WTC11 (cell line): ENCODE data around the gene RGMA. TPM values are rescaled to one million over a fixed set of nuclear protein-coding genes. Genes with fewer than 3 reads are reported as not detected.

Experiments
- ATAC-seq: fragments of 200-7000 bp; cut with Tn5 transposase; 2 replicates; pipeline ENCODE4 v1.10.0; 2021; ENCODE audit warnings: mild to moderate bottlenecking, moderate library complexity
- CTCF ChIA-PET: fragments of 300-600 bp; sonication (Branson Sonifier 250); formaldehyde crosslinking; loops from one replicate; lab custom pipeline; 2021; ENCODE audit warnings: antibody characterized with exemption; lab: Charles Lee
- POLR2A ChIA-PET: fragments of 350-600 bp; sonication (Branson Sonifier 250); formaldehyde crosslinking; loops from one replicate; lab custom pipeline; 2021; ENCODE audit warnings: antibody characterized with exemption; lab: Charles Lee
- DNase-seq: peaks from one replicate; pipeline ENCODE4 v3.0.0; 2021; ENCODE audit warnings: low spot score
- H3K27ac Mint-ChIP-seq: 2 replicates; pipeline ENCODE4 v1.8.0; 2021; ENCODE audit warnings: mixed read lengths
- H3K27me3 Mint-ChIP-seq: 2 replicates; pipeline ENCODE4 v1.8.0; 2021; ENCODE audit warnings: low read depth, mild to moderate bottlenecking, moderate library complexity, mixed read lengths
- H3K36me3 Mint-ChIP-seq: 2 replicates; pipeline ENCODE4 v1.8.0; 2021; ENCODE audit warnings: mixed read lengths
- H3K4me1 Mint-ChIP-seq: 2 replicates; pipeline ENCODE4 v1.8.0; 2022; ENCODE audit warnings: mixed read lengths
- H3K4me3 Mint-ChIP-seq: 2 replicates; pipeline ENCODE4 v1.8.0; 2021; ENCODE audit warnings: mild to moderate bottlenecking, moderate library complexity, mixed read lengths
- H3K9me3 Mint-ChIP-seq: 2 replicates; pipeline ENCODE4 v1.8.0; 2021; ENCODE audit warnings: mixed read lengths
- AFF4 ChIP-seq: sonication (generic); formaldehyde crosslinking; IDR thresholded peaks from 2 replicates; pipeline ENCODE4 v1.8.1; 2023; ENCODE audit warnings: mild to moderate bottlenecking, missing genetic modification reagents, borderline replicate concordance
- CREM ChIP-seq: sonication (generic); formaldehyde crosslinking; IDR thresholded peaks from 2 replicates; pipeline ENCODE4 v1.8.1; 2022; ENCODE audit warnings: mild to moderate bottlenecking, missing genetic modification reagents, moderate library complexity
- CTCF ChIP-seq: fragments of 200-600 bp; IDR thresholded peaks from 2 replicates; pipeline ENCODE4 v1.8.0; 2022; ENCODE audit warnings: antibody characterized with exemption
- EMX1 ChIP-seq: fragments of 250-450 bp; sonication (Bioruptor Pico); IDR thresholded peaks from 2 replicates; pipeline ENCODE4 v1.8.0; 2021; ENCODE audit warnings: mild to moderate bottlenecking
- ESRRA ChIP-seq: sonication (generic); formaldehyde crosslinking; IDR thresholded peaks from 2 replicates; pipeline ENCODE4 v1.8.1; 2022; ENCODE audit warnings: mild to moderate bottlenecking, missing genetic modification reagents, borderline replicate concordance
- FOXK1 ChIP-seq: sonication (generic); formaldehyde crosslinking; IDR thresholded peaks from 2 replicates; pipeline ENCODE4 v1.8.0; 2022; ENCODE audit warnings: mild to moderate bottlenecking, moderate library complexity, missing genetic modification reagents
- FOXP1 ChIP-seq: sonication (generic); formaldehyde crosslinking; IDR thresholded peaks from 2 replicates; pipeline ENCODE4 v1.8.0; 2022; ENCODE audit warnings: missing genetic modification reagents, mild to moderate bottlenecking, moderate library complexity, borderline replicate concordance
- GRHL2 ChIP-seq: fragments of 250-450 bp; sonication (Bioruptor Pico); IDR thresholded peaks from 2 replicates; pipeline ENCODE4 v1.8.0; 2022; ENCODE audit warnings: mild to moderate bottlenecking, moderate library complexity; ENCODE audit not compliant: insufficient replicate concordance, severe bottlenecking
- GTF2I ChIP-seq: fragments of 250-450 bp; sonication (Bioruptor Pico); conservative IDR thresholded peaks from 2 replicates; pipeline ENCODE4 v1.4.0; 2021; ENCODE audit warnings: mild to moderate bottlenecking
- HMGXB4 ChIP-seq: sonication (generic); formaldehyde crosslinking; IDR thresholded peaks from 2 replicates; pipeline ENCODE4 v1.8.1; 2023; ENCODE audit warnings: mild to moderate bottlenecking, moderate library complexity, missing genetic modification reagents
- KAT7 ChIP-seq: sonication (generic); formaldehyde crosslinking; IDR thresholded peaks from 2 replicates; pipeline ENCODE4 v1.8.1; 2023; ENCODE audit warnings: missing genetic modification reagents, mild to moderate bottlenecking, borderline replicate concordance
- MXD4 ChIP-seq: fragments of 250-450 bp; sonication (Bioruptor Pico); IDR thresholded peaks from 2 replicates; pipeline ENCODE4 v1.8.0; 2021; ENCODE audit warnings: mild to moderate bottlenecking, moderate library complexity, borderline replicate concordance
- NFYB ChIP-seq: sonication (generic); formaldehyde crosslinking; conservative IDR thresholded peaks from 2 replicates; pipeline ENCODE4 v1.8.0; 2022; ENCODE audit warnings: low read depth, missing genetic modification reagents
- NR1H2 ChIP-seq: sonication (generic); formaldehyde crosslinking; IDR thresholded peaks from 2 replicates; pipeline ENCODE4 v1.9.0; 2021; ENCODE audit warnings: mild to moderate bottlenecking, moderate library complexity, missing genetic modification reagents
- PREB ChIP-seq: sonication (generic); formaldehyde crosslinking; IDR thresholded peaks from 2 replicates; pipeline ENCODE4 v1.8.1; 2022; ENCODE audit warnings: mild to moderate bottlenecking, missing genetic modification reagents, moderate library complexity, borderline replicate concordance
- RORB ChIP-seq: fragments of 250-450 bp; sonication (Bioruptor Pico); IDR thresholded peaks from 2 replicates; pipeline ENCODE4 v1.9.0; 2021; ENCODE audit warnings: mild to moderate bottlenecking
- SMAD4 ChIP-seq: sonication (generic); formaldehyde crosslinking; IDR thresholded peaks from 2 replicates; pipeline ENCODE4 v1.8.0; 2022; ENCODE audit warnings: mild to moderate bottlenecking, missing genetic modification reagents
- USF2 ChIP-seq: sonication (generic); formaldehyde crosslinking; IDR thresholded peaks from 2 replicates; pipeline ENCODE4 v1.8.1; 2023; ENCODE audit warnings: mild to moderate bottlenecking, missing genetic modification reagents, moderate library complexity
- ZBTB43 ChIP-seq: sonication (generic); formaldehyde crosslinking; IDR thresholded peaks from 2 replicates; pipeline ENCODE4 v1.8.1; 2023; ENCODE audit warnings: mild to moderate bottlenecking, missing genetic modification reagents
- ZNF121 ChIP-seq: sonication (generic); formaldehyde crosslinking; IDR thresholded peaks from 2 replicates; pipeline ENCODE4 v1.8.0; 2023; ENCODE audit warnings: missing genetic modification reagents
- ZNF425 ChIP-seq: fragments of 250-450 bp; sonication (Bioruptor Pico); conservative IDR thresholded peaks from 2 replicates; pipeline ENCODE4 v1.9.0; 2021; ENCODE audit warnings: mild to moderate bottlenecking
- total RNA-seq: library from RNA; stranded (reverse); gene quantifications from 3 replicates; pipeline ENCODE4 v1.2.3, GENCODE V29; 2021

RGMA gene
- total RNA-seq, 1 experiment from 2014 or later, result 47.2 TPM

GRCh38 chr15:93103823-93104222 is 14.8 kb upstream of the RGMA start:
- Mint-ChIP-seq H3K36me3 (no peaks in the 10 kb centered on the region), H3K4me3 (no peak overlapping the region), H3K27me3 (peaks cover 46% of the 10 kb centered on the region), H3K9me3 (peaks cover 7% of the 10 kb centered on the region), H3K4me1 (peaks cover 33% of the 10 kb centered on the region), H3K27ac (no peak overlapping the region)
- no peak for TF ChIP-seq FOXK1 (CRISPR knock-in tag)
- TF ChIP-seq ESRRA (CRISPR knock-in tag), result no peak
- TF ChIP-seq AFF4, result no peak
- no peak for TF ChIP-seq PREB (CRISPR knock-in tag)
- no peak for TF ChIP-seq GTF2I
- TF ChIP-seq MXD4 (CRISPR knock-in tag), result no peak
- no peak for TF ChIP-seq RORB (CRISPR knock-in tag)
- TF ChIP-seq CTCF, result no peak
- no peak for TF ChIP-seq NR1H2 (CRISPR knock-in tag)
- no peak for TF ChIP-seq ZNF425 (CRISPR knock-in tag)
- no peak for TF ChIP-seq NFYB
- no peak for TF ChIP-seq CREM
- DNase-seq (no peak), ATAC-seq (no peak)
- ChIA-PET POLR2A (no interaction called here), CTCF (interaction anchor here (1.4 to 2.7 kb wide), 2 partner anchors 16 to 73 kb away, joined by 3 to 9 read pairs; no protein-coding TSS in a partner anchor)

GRCh38 chr15:93102211-93102610 is 13.2 kb upstream of the RGMA start:
- Mint-ChIP-seq H3K27ac (no peak overlapping the region), H3K27me3 (peaks cover 29% of the 10 kb centered on the region), H3K4me1 (peaks cover 26% of the 10 kb centered on the region), H3K4me3 (no peak overlapping the region), H3K9me3 (peaks cover 11% of the 10 kb centered on the region), H3K36me3 (no peaks in the 10 kb centered on the region)
- ChIA-PET CTCF (interaction anchor here (2.7 kb wide), 1 partner anchor 14 kb away, joined by 9 read pairs; no protein-coding TSS in a partner anchor), POLR2A (no interaction called here)
- DNase-seq, result no peak
- TF ChIP-seq FOXP1 (no peak), ESRRA (CRISPR knock-in tag) (no peak), USF2 (CRISPR knock-in tag) (no peak), KAT7 (CRISPR knock-in tag) (no peak), EMX1 (CRISPR knock-in tag) (no peak), HMGXB4 (CRISPR knock-in tag) (no peak), GRHL2 (no peak), ZNF121 (CRISPR knock-in tag) (no peak), SMAD4 (CRISPR knock-in tag) (no peak), ZBTB43 (no peak)
- ATAC-seq, result no peak
